ENCODE data around the gene GADD45GIP1.

GADD45GIP1 gene

GRCh38 chr19:12990853-12991252, 33.8 kb upstream of the GADD45GIP1 start:
- TF ChIP-seq EP300 (IDR thresholded peaks at IDR 0.05; ENCODE audit: borderline replicate concordance) (no peak), CREB1 (IDR thresholded peaks at IDR 0.05; ENCODE audit: low read depth) (no peak), RAD21 (IDR thresholded peaks at IDR 0.05; ENCODE audit: low read depth) (no peak), EGR1 (IDR thresholded peaks at IDR 0.05) (no peak), TAF1 (IDR thresholded peaks at IDR 0.05; ENCODE audit: low read depth) (no peak), REST (IDR thresholded peaks at IDR 0.05; ENCODE audit: low read depth) (no peak), NFIC (IDR thresholded peaks at IDR 0.05) (no peak), USF1 (IDR thresholded peaks at IDR 0.05) (no peak), CEBPB (IDR thresholded peaks at IDR 0.05) (no peak), FOXM1 (IDR thresholded peaks at IDR 0.05; ENCODE audit: borderline replicate concordance, low read depth) (no peak), ZBTB7A (IDR thresholded peaks at IDR 0.05; ENCODE audit: low read depth) (no peak), TCF12 (IDR thresholded peaks at IDR 0.05; ENCODE audit: low read depth) (no peak), MAX (IDR thresholded peaks at IDR 0.05) (no peak), TEAD4 (IDR thresholded peaks at IDR 0.05) (no peak), YY1 (IDR thresholded peaks at IDR 0.05; ENCODE audit: low read depth) (no peak)

GRCh38 chr19:12990431-12990830, 33.4 kb upstream of the GADD45GIP1 start:
- TF ChIP-seq CREB1 (IDR thresholded peaks at IDR 0.05; ENCODE audit: low read depth) = no peak

- TF ChIP-seq RAD21 (IDR thresholded peaks at IDR 0.05; ENCODE audit: low read depth) = no peak
- no peak for TF ChIP-seq CREB1 (IDR thresholded peaks at IDR 0.05; ENCODE audit: low read depth)
- TF ChIP-seq USF1 (IDR thresholded peaks at IDR 0.05) = no peak
- no peak for TF ChIP-seq EP300 (IDR thresholded peaks at IDR 0.05; ENCODE audit: borderline replicate concordance)
- TF ChIP-seq TEAD4 (IDR thresholded peaks at IDR 0.05) = no peak
- TF ChIP-seq CEBPB (IDR thresholded peaks at IDR 0.05) = no peak
- TF ChIP-seq FOXM1 (IDR thresholded peaks at IDR 0.05; ENCODE audit: borderline replicate concordance, low read depth) = no peak
- TF ChIP-seq EGR1 (IDR thresholded peaks at IDR 0.05) = no peak
- TF ChIP-seq TCF12 (IDR thresholded peaks at IDR 0.05; ENCODE audit: low read depth) = no peak
- no peak for TF ChIP-seq YY1 (IDR thresholded peaks at IDR 0.05; ENCODE audit: low read depth)
- TF ChIP-seq TAF1 (IDR thresholded peaks at IDR 0.05; ENCODE audit: low read depth) = no peak
- no peak for TF ChIP-seq REST (IDR thresholded peaks at IDR 0.05; ENCODE audit: low read depth)
- TF ChIP-seq NFIC (IDR thresholded peaks at IDR 0.05) = no peak
- no peak for TF ChIP-seq MAX (IDR thresholded peaks at IDR 0.05)
- TF ChIP-seq ZBTB7A (IDR thresholded peaks at IDR 0.05; ENCODE audit: low read depth) = no peak
These were observed 30.8 kb upstream of the GADD45GIP1 start for GRCh38 chr19:12987781-12988180.

GRCh38 chr19:12987190-12987589, 30.2 kb upstream of the GADD45GIP1 start:
- TF ChIP-seq EGR1 (IDR thresholded peaks at IDR 0.05) (no peak), USF1 (IDR thresholded peaks at IDR 0.05) (no peak), MAX (IDR thresholded peaks at IDR 0.05) (no peak), NFIC (IDR thresholded peaks at IDR 0.05) (no peak), EP300 (IDR thresholded peaks at IDR 0.05; ENCODE audit: borderline replicate concordance) (no peak), YY1 (IDR thresholded peaks at IDR 0.05; ENCODE audit: low read depth) (no peak), REST (IDR thresholded peaks at IDR 0.05; ENCODE audit: low read depth) (no peak), ZBTB7A (IDR thresholded peaks at IDR 0.05; ENCODE audit: low read depth) (no peak), CREB1 (IDR thresholded peaks at IDR 0.05; ENCODE audit: low read depth) (no peak), CEBPB (IDR thresholded peaks at IDR 0.05) (no peak), RAD21 (IDR thresholded peaks at IDR 0.05; ENCODE audit: low read depth) (no peak), FOXM1 (IDR thresholded peaks at IDR 0.05; ENCODE audit: borderline replicate concordance, low read depth) (no peak), TEAD4 (IDR thresholded peaks at IDR 0.05) (no peak), TAF1 (IDR thresholded peaks at IDR 0.05; ENCODE audit: low read depth) (no peak), TCF12 (IDR thresholded peaks at IDR 0.05; ENCODE audit: low read depth) (no peak)
